MCF 10A (cell line): ENCODE data around the gene CD164. TPM values are rescaled to one million over a fixed set of nuclear protein-coding genes. Genes with fewer than 3 reads are reported as not detected.

Experiments used
- BruUV-seq: library from RNA; stranded (reverse); fragments of 400-500 nt; replicated peaks from 2 replicates; lab custom pipeline; 2021; lab: Mats Ljungman, UMichigan
- CTCF ChIA-PET: fragments of 300-600 bp; sonication (Branson Sonifier 250); formaldehyde crosslinking; extraction: SDS; loops from one replicate; lab custom pipeline; 2021; ENCODE audit warnings: antibody characterized with exemption, inconsistent platforms; lab: Yijun Ruan, JAX
- POLR2A ChIA-PET: fragments of 300-600, 350-650 bp; sonication (Branson Sonifier 250); formaldehyde crosslinking; extraction: SDS; loops from one replicate; lab custom pipeline; 2020; ENCODE audit warnings: antibody characterized with exemption, inconsistent platforms; lab: Yijun Ruan, JAX
- DNase-seq: peaks from one replicate; pipeline ENCODE4 v3.0.0-alpha.2; 2018; ENCODE audit not compliant: unreplicated experiment
- H3K27ac Mint-ChIP-seq: one replicate; pipeline ENCODE4 v1.8.0; 2022; ENCODE audit warnings: mild to moderate bottlenecking, low read depth, mixed read lengths; ENCODE audit not compliant: unreplicated experiment
- H3K27me3 Mint-ChIP-seq: one replicate; pipeline ENCODE4 v1.8.0; 2022; ENCODE audit warnings: mixed read lengths; ENCODE audit not compliant: insufficient read depth, unreplicated experiment
- H3K36me3 Mint-ChIP-seq: one replicate; pipeline ENCODE4 v1.8.0; 2022; ENCODE audit warnings: mild to moderate bottlenecking, moderate library complexity, mixed read lengths; ENCODE audit not compliant: insufficient read depth, unreplicated experiment
- H3K4me1 Mint-ChIP-seq: one replicate; pipeline ENCODE4 v1.8.0; 2022; ENCODE audit warnings: mixed read lengths; ENCODE audit not compliant: insufficient read depth, unreplicated experiment
- H3K4me3 Mint-ChIP-seq: one replicate; pipeline ENCODE4 v1.8.0; 2022; ENCODE audit warnings: mild to moderate bottlenecking, moderate library complexity, mixed read lengths; ENCODE audit not compliant: unreplicated experiment
- H3K9me3 Mint-ChIP-seq: one replicate; pipeline ENCODE4 v1.8.0; 2022; ENCODE audit warnings: mixed read lengths; ENCODE audit not compliant: unreplicated experiment
- CTCF ChIP-seq: fragments of 200-600 bp; IDR thresholded peaks from one replicate; pipeline ENCODE4 v1.8.0; 2022; ENCODE audit warnings: antibody characterized with exemption, mild to moderate bottlenecking; ENCODE audit not compliant: unreplicated experiment
- intact Hi-C: fragments of 100-400 bp; cut with micrococcal nuclease; formaldehyde crosslinking; loops from 2 replicates; pipeline ENCODE4 v1.14.1; 2022
- total RNA-seq: library from RNA; stranded (reverse); gene quantifications from 2 replicates; pipeline ENCODE4 v1.2.3, GENCODE V29; 2022

The CD164 gene
- total RNA-seq, 1 experiment from 2014 or later = 156 TPM

DNA sequence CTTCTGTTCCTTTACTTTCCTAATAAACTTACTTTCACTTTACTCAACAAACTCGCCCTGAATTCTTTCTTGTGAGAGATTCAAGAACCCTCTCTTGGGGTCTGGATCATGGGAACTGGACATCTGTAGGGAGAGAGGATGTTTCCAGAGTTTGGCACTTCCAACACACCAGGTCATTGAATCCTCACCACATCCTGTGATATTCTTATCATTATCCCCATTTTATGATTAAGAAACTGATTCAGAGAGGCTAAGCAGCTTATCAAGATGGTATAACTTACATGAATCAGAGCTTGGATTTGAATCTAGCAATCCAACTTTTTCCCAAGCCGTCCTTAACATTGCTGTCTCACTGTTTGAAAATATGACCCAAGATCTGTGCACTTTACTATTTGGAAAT, 42.7 kb upstream of the CD164 start:
- Mint-ChIP-seq H3K36me3 (no peaks in the 10 kb centered on the region), H3K9me3 (no peaks in the 10 kb centered on the region), H3K4me1 (peaks cover 12% of the 10 kb centered on the region), H3K27me3 (no peaks in the 10 kb centered on the region), H3K27ac (no peak overlapping the region), H3K4me3 (no peak overlapping the region)
- TF ChIP-seq CTCF = no peak
- no TSS peak for BruUV-seq
- CTCF ChIA-PET = interaction anchor here (0.8 to 1.0 kb wide), 3 partner anchors 10 to 641 kb away, joined by 3 read pairs; no protein-coding TSS in a partner anchor
- no peak for DNase-seq
- POLR2A ChIA-PET = no interaction called here
- intact Hi-C loops = no loop called here

- ChIA-PET POLR2A (interaction anchor here (0.9 kb wide), 1 partner anchor 18 kb away, joined by 3 read pairs; no protein-coding TSS in a partner anchor), CTCF (interaction anchor here (0.5 kb wide), 1 partner anchor 1455 kb away, joined by 3 read pairs; no protein-coding TSS in a partner anchor)
- Mint-ChIP-seq H3K27me3 (no peaks in the 10 kb centered on the region), H3K4me1 (peaks cover 6% of the 10 kb centered on the region), H3K4me3 (no peak overlapping the region), H3K9me3 (no peaks in the 10 kb centered on the region), H3K27ac (no peak overlapping the region), H3K36me3 (no peaks in the 10 kb centered on the region)
- DNase-seq = no peak
- no peak for TF ChIP-seq CTCF
- intact Hi-C loops = no loop called here
- BruUV-seq = no TSS peak
Measured at GRCh38 chr6:109421184-109421583, 38.9 kb upstream of the CD164 start.

- Mint-ChIP-seq H3K9me3 (no peaks in the 10 kb centered on the region), H3K27me3 (no peaks in the 10 kb centered on the region), H3K27ac (no peak overlapping the region), H3K4me1 (peaks cover 6% of the 10 kb centered on the region), H3K4me3 (no peak overlapping the region), H3K36me3 (no peaks in the 10 kb centered on the region)
- intact Hi-C loops = no loop called here
- CTCF ChIA-PET = interaction anchor here (0.5 kb wide), 1 partner anchor 1456 kb away, joined by 3 read pairs; no protein-coding TSS in a partner anchor
- no TSS peak for BruUV-seq
- POLR2A ChIA-PET = interaction anchor here (0.9 kb wide), 1 partner anchor 19 kb away, joined by 3 read pairs; no protein-coding TSS in a partner anchor
- no peak for TF ChIP-seq CTCF
- no peak for DNase-seq
Measured at GRCh38 chr6:109420751-109421150, 38.5 kb upstream of the CD164 start.

DNA sequence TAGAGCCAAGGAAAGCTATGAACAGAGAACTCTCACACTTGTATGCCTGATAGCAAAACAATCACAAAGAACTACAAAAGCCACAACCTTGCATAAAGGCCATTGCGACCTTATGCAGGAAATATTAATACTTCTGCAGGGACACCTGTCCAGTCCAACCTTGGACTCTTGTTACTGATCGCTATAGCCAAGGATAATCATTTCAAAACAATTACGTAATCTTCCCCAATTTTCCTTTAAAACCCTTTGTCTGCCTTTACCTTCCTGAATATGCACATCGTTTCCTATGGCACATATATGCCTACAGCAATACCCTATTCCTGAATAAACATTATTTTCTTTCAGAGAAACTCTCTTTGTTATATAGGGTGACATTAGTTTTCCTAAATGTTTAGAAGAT, 35.4 kb upstream of the CD164 start:
- no peaks in the 10 kb centered on the region for H3K27me3 Mint-ChIP-seq
- CTCF ChIA-PET = no interaction called here
- H3K4me3 Mint-ChIP-seq = no peak overlapping the region
- POLR2A ChIA-PET = interaction anchor here (0.8 kb wide), 1 partner anchor 22 kb away, joined by 3 read pairs; the partner anchor contains the start of gene PPIL6
- no peaks in the 10 kb centered on the region for H3K4me1 Mint-ChIP-seq
- intact Hi-C loops = no loop called here
- no peak for TF ChIP-seq CTCF
- H3K36me3 Mint-ChIP-seq = no peaks in the 10 kb centered on the region
- no peak for DNase-seq
- BruUV-seq = no TSS peak
- H3K27ac Mint-ChIP-seq = no peak overlapping the region
- no peaks in the 10 kb centered on the region for H3K9me3 Mint-ChIP-seq
